Thoracic aorta (tissue), 2 donors: ENCODE results near the gene YWHAE. TPM values are rescaled to one million over a fixed set of nuclear protein-coding genes. Genes with fewer than 3 reads are reported as not detected.

Experiments used
- ATAC-seq: fragments of 150-250 bp; one replicate; pipeline ENCODE4 v1.8.0; 2017; ENCODE audit warnings: low read depth; ENCODE audit not compliant: insufficient number of reproducible peaks, low FRiP score
- DNase-seq: peaks from one replicate; pipeline ENCODE4 v3.0.0-alpha.2; 2020; ENCODE audit warnings: low spot score
- H3K27ac ChIP-seq, 2 donors: fragments of 200-600 bp; sonication (generic); 1 replicate in 1 of 2; 2 replicates in 1 of 2; pipeline ENCODE4 v1.5.1; 2016; ENCODE audit warnings: mild to moderate bottlenecking in 2 of 2, moderate library complexity in 2 of 2
- H3K27me3 ChIP-seq: fragments of 200-600 bp; sonication (generic); replicated peaks from 2 replicates; pipeline ENCODE4 v1.6.0; 2016; ENCODE audit warnings: mild to moderate bottlenecking; ENCODE audit not compliant: insufficient read depth
- H3K36me3 ChIP-seq: fragments of 200-600 bp; sonication (generic); one replicate; pipeline ENCODE4 v1.5.1; 2016
- H3K4me1 ChIP-seq, 2 donors: fragments of 200-600 bp; sonication (generic); 1 replicate in 1 of 2; 2 replicates in 1 of 2; pipeline versions ENCODE4 v1.5.1 to v1.6.0; 2016; ENCODE audit warnings: low read depth in 2 of 2, mild to moderate bottlenecking in 1 of 2; ENCODE audit not compliant: control insufficient read depth in 1 of 2
- H3K4me3 ChIP-seq: fragments of 200-600 bp; sonication (generic); 2 replicates; pipeline ENCODE4 v1.5.1; 2016; ENCODE audit warnings: mild to moderate bottlenecking
- H3K9me3 ChIP-seq: fragments of 200-600 bp; sonication (generic); 2 replicates; pipeline ENCODE4 v1.5.1; 2016
- total RNA-seq, 2 donors: library from RNA; depleted of rRNA; stranded (reverse); fragments of >200 nt; gene quantifications; one replicate each; pipeline versions ENCODE4 v1.1.0 to v1.2.3, GENCODE V29; 2016
- TF ChIP-seq, protein P1 (sequence below): fragments of 200-600 bp; sonication (generic); IDR thresholded peaks from one replicate; pipeline ENCODE4 v1.5.1; 2019; ENCODE audit warnings: antibody characterized with exemption

YWHAE gene
- total RNA-seq, 2 donors from 2014 or later = 178 to 593 TPM

DNA sequence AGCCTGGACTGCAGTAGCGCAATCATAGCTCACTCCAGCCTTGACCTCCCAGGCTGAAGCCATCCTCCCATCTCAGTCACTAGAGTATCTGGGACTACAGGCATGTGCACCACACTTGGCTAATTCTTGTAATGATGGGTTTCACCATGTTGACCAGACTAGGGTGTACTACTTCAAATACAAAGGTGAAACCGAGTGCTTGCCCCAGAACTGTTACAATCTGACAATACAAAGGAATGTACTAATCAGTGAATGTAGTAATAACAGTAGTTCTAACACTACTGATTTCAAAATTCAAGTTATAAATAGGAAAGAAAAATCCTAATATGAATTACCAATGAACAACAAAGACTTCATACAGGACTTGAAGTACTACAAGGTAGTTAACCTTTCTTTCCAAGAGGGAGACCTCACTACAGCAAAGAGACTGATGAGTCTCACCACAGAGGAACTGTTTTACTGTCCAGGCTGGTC is 31.6 kb upstream of the YWHAE start:
- ATAC-seq (no peak), DNase-seq (no peak)
- TF ChIP-seq, protein P1, sequence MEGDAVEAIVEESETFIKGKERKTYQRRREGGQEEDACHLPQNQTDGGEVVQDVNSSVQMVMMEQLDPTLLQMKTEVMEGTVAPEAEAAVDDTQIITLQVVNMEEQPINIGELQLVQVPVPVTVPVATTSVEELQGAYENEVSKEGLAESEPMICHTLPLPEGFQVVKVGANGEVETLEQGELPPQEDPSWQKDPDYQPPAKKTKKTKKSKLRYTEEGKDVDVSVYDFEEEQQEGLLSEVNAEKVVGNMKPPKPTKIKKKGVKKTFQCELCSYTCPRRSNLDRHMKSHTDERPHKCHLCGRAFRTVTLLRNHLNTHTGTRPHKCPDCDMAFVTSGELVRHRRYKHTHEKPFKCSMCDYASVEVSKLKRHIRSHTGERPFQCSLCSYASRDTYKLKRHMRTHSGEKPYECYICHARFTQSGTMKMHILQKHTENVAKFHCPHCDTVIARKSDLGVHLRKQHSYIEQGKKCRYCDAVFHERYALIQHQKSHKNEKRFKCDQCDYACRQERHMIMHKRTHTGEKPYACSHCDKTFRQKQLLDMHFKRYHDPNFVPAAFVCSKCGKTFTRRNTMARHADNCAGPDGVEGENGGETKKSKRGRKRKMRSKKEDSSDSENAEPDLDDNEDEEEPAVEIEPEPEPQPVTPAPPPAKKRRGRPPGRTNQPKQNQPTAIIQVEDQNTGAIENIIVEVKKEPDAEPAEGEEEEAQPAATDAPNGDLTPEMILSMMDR = no peak
- no peaks in the 10 kb centered on the region for H3K9me3 ChIP-seq
- peaks cover 5 to 20% of the 10 kb centered on the region in 2 donors for H3K4me1 ChIP-seq
- H3K27me3 ChIP-seq = no peaks in the 10 kb centered on the region
- no peak overlapping the region for H3K27ac ChIP-seq
- H3K36me3 ChIP-seq = peaks cover 24% of the 10 kb centered on the region
- H3K4me3 ChIP-seq = no peak overlapping the region

GRCh38 chr17:1423456-1424135 is 23.6 kb upstream of the YWHAE start:
- Histone ChIP-seq H3K4me3 (no peak overlapping the region), H3K27ac (peak overlapping the region; percentile 19 to 77), H3K36me3 (peaks cover 9% of the 10 kb centered on the region), H3K27me3 (no peaks in the 10 kb centered on the region), H3K4me1 (peaks cover 13 to 23% of the 10 kb centered on the region in 2 donors), H3K9me3 (no peaks in the 10 kb centered on the region)
- ATAC-seq (no peak), DNase-seq (no peak)
- TF ChIP-seq, protein P1 = no peak

GRCh38 chr17:1422885-1423284 is 22.9 kb upstream of the YWHAE start:
- H3K36me3 ChIP-seq = peaks cover 13% of the 10 kb centered on the region
- peak; percentile 63 for ATAC-seq

DNA sequence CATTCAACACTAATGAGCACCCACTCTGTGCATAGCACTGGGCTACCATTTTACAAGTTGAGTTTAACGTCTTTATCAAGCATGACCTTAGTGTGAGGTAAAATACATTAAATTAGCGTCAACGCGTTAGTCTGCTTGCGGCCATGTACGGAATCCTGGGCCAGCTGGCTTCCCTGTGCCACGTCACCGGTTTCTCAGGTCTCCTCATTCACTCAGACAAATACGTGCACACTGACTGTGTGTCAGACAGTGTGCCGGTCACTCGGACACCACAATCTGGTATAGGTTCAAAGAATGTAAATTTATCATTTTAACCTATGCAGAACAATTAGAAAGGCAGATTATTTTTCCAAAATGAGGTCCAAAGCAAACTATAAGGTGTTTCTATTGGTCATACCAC is 21.4 kb upstream of the YWHAE start:
- ATAC-seq (no peak), DNase-seq (no peak)
- Histone ChIP-seq H3K36me3 (peaks cover 14% of the 10 kb centered on the region), H3K4me3 (no peak overlapping the region), H3K4me1 (peaks cover 13 to 23% of the 10 kb centered on the region in 2 donors), H3K9me3 (no peaks in the 10 kb centered on the region), H3K27ac (no peak overlapping the region), H3K27me3 (no peaks in the 10 kb centered on the region)
- TF ChIP-seq, protein P1 = no peak

More at GRCh38 chr17:1422885-1423284, 22.9 kb upstream of the YWHAE start:
- peak overlapping the region; percentile 52 to 77 for H3K27ac ChIP-seq
- TF ChIP-seq, protein P1 = no peak
- H3K9me3 ChIP-seq = no peaks in the 10 kb centered on the region
- peak; percentile 23 for DNase-seq
- H3K4me1 ChIP-seq = peaks cover 13 to 23% of the 10 kb centered on the region in 2 donors
- no peaks in the 10 kb centered on the region for H3K27me3 ChIP-seq
- H3K4me3 ChIP-seq = peak overlapping the region; percentile 16

- Histone ChIP-seq H3K36me3 (peaks cover 14% of the 10 kb centered on the region), H3K4me3 (no peak overlapping the region), H3K27me3 (no peaks in the 10 kb centered on the region), H3K9me3 (no peaks in the 10 kb centered on the region), H3K27ac (no peak overlapping the region), H3K4me1 (peaks cover 13 to 23% of the 10 kb centered on the region in 2 donors)
- no peak for ATAC-seq
- DNase-seq = no peak
- TF ChIP-seq, protein P1 = no peak
Measured at GRCh38 chr17:1420981-1421380, 21.0 kb upstream of the YWHAE start.
